ENCODE results near the gene GLYAT.

The GLYAT gene

GRCh38 chr11:58741127-58741526 is 9.4 kb upstream of the GLYAT start:
- no peak overlapping the region for H3K9ac ChIP-seq (ENCODE audit: low read depth, low read length)
- no peaks in the 10 kb centered on the region for H3K27me3 ChIP-seq (ENCODE audit: control insufficient read depth, insufficient read depth, low read length)
- no peak overlapping the region for H3K4me3 ChIP-seq (ENCODE audit: low read length)
- no peaks in the 10 kb centered on the region for H3K4me1 ChIP-seq (ENCODE audit: control insufficient read depth, insufficient read depth, low read length)
- no peaks in the 10 kb centered on the region for H3K36me3 ChIP-seq (ENCODE audit: insufficient read depth, low read length)
- no peaks in the 10 kb centered on the region for H3K9me3 ChIP-seq (replicated peaks; ENCODE audit: low read length)
- no peak overlapping the region for H3K4me2 ChIP-seq (ENCODE audit: low read length)

- no peak overlapping the region for H3K4me3 ChIP-seq (ENCODE audit: low read length)
- no peaks in the 10 kb centered on the region for H3K9me3 ChIP-seq (replicated peaks; ENCODE audit: low read length)
- H3K9ac ChIP-seq (ENCODE audit: low read depth, low read length) = no peak overlapping the region
- H3K4me2 ChIP-seq (ENCODE audit: low read length) = no peak overlapping the region
- no peaks in the 10 kb centered on the region for H3K36me3 ChIP-seq (ENCODE audit: insufficient read depth, low read length)
- peaks cover 2% of the 10 kb centered on the region for H3K27me3 ChIP-seq (ENCODE audit: control insufficient read depth, insufficient read depth, low read length)
- H3K4me1 ChIP-seq (ENCODE audit: control insufficient read depth, insufficient read depth, low read length) = no peaks in the 10 kb centered on the region
Measured at GRCh38 chr11:58740447-58740846, 8.7 kb upstream of the GLYAT start.

- Histone ChIP-seq H3K9ac (ENCODE audit: low read depth, low read length) (no peak overlapping the region), H3K4me1 (ENCODE audit: control insufficient read depth, insufficient read depth, low read length) (no peaks in the 10 kb centered on the region), H3K4me3 (ENCODE audit: low read length) (no peak overlapping the region), H3K4me2 (ENCODE audit: low read length) (no peak overlapping the region), H3K27me3 (ENCODE audit: control insufficient read depth, insufficient read depth, low read length) (peaks cover 2% of the 10 kb centered on the region), H3K36me3 (ENCODE audit: insufficient read depth, low read length) (no peaks in the 10 kb centered on the region), H3K9me3 (replicated peaks; ENCODE audit: low read length) (no peaks in the 10 kb centered on the region)
Measured at GRCh38 chr11:58739725-58740430, 8.1 kb upstream of the GLYAT start.

DNA sequence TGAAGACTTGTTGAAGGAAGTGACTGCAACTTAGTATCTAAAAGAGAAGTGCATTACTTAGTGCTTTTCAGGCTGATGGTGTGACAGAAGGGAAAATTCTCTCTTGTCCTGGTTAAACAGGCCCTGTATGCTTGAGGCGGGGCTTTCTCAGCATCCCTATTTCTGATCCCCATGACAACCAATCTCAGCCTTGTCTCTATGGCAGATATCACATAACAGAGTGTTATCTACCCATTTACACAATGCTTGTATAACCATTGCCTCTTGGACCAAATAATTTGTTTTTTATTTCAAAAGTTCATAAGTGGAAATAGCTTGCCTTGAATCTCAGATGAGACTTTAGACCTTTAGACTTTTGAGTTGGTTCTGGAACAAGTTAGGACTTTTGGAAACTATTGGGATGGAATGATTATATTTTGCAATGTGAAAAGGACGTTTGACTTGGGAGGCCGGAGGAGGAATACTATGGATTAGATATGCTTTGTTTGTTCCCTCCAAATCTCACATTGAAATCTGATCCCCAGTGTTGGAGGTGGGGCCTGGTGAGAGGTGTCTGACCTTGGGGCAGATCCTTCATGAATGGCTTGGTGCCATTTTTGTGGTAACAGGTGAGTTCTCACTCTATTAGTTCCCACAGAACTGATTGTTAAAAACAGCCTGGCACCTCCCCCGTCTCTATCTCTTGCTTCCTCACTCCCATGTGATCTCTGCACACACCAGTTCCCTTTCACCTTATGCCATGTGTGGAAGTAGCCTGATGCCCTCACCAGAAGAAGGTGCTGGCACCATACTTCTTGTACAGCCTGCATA is 3.1 kb upstream of the GLYAT start:
- Histone ChIP-seq H3K27me3 (ENCODE audit: control insufficient read depth, insufficient read depth, low read length) (peaks cover 20% of the 10 kb centered on the region), H3K4me3 (ENCODE audit: low read length) (no peak overlapping the region), H3K4me2 (ENCODE audit: low read length) (no peak overlapping the region), H3K36me3 (ENCODE audit: insufficient read depth, low read length) (no peaks in the 10 kb centered on the region), H3K9ac (ENCODE audit: low read depth, low read length) (no peak overlapping the region), H3K4me1 (ENCODE audit: control insufficient read depth, insufficient read depth, low read length) (no peaks in the 10 kb centered on the region), H3K9me3 (replicated peaks; ENCODE audit: low read length) (no peaks in the 10 kb centered on the region)

DNA sequence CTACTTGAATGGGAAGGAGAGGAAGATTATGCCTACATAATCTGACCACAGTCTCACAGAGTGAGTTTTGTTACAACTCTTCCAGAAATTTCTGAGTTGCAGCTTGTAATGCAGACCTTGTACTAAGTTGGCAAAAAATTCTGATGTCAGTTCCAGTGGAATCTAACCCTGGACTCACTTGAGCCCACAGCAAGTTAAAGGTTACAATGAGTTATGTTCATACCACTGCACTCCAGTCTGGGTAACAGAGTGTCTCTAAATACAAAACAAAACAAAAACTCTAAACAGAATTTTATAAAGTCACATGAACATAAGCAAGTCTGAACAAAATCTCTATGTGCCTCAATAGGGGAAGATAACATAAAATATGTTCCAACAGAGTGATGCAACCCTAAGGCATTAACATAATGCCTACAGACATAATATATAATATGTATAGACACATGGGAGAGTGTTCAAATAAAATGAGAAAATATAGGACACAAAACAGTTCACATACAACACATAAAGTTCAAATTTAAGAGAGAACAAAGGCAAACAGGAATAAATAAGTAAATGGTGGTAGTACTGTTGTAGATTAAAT is 1.1 kb downstream of the GLYAT start:
- H3K36me3 ChIP-seq (ENCODE audit: insufficient read depth, low read length) = no peaks in the 10 kb centered on the region
- no peaks in the 10 kb centered on the region for H3K9me3 ChIP-seq (replicated peaks; ENCODE audit: low read length)
- H3K4me2 ChIP-seq (ENCODE audit: low read length) = no peak overlapping the region
- peaks cover 25% of the 10 kb centered on the region for H3K27me3 ChIP-seq (ENCODE audit: control insufficient read depth, insufficient read depth, low read length)
- no peak overlapping the region for H3K9ac ChIP-seq (ENCODE audit: low read depth, low read length)
- H3K4me3 ChIP-seq (ENCODE audit: low read length) = no peak overlapping the region
- H3K4me1 ChIP-seq (ENCODE audit: control insufficient read depth, insufficient read depth, low read length) = no peaks in the 10 kb centered on the region

GRCh38 chr11:58727415-58727797 is 4.3 kb downstream of the GLYAT start:
- Histone ChIP-seq H3K4me3 (ENCODE audit: low read length) (no peak overlapping the region), H3K4me1 (ENCODE audit: control insufficient read depth, insufficient read depth, low read length) (no peaks in the 10 kb centered on the region), H3K9me3 (replicated peaks; ENCODE audit: low read length) (no peaks in the 10 kb centered on the region), H3K9ac (ENCODE audit: low read depth, low read length) (no peak overlapping the region), H3K36me3 (ENCODE audit: insufficient read depth, low read length) (no peaks in the 10 kb centered on the region), H3K4me2 (ENCODE audit: low read length) (no peak overlapping the region), H3K27me3 (ENCODE audit: control insufficient read depth, insufficient read depth, low read length) (peaks cover 17% of the 10 kb centered on the region)

- Histone ChIP-seq H3K4me1 (ENCODE audit: control insufficient read depth, insufficient read depth, low read length) (no peaks in the 10 kb centered on the region), H3K9ac (ENCODE audit: low read depth, low read length) (no peak overlapping the region), H3K4me3 (ENCODE audit: low read length) (no peak overlapping the region), H3K36me3 (ENCODE audit: insufficient read depth, low read length) (no peaks in the 10 kb centered on the region), H3K9me3 (replicated peaks; ENCODE audit: low read length) (no peaks in the 10 kb centered on the region), H3K4me2 (ENCODE audit: low read length) (no peak overlapping the region), H3K27me3 (ENCODE audit: control insufficient read depth, insufficient read depth, low read length) (peaks cover 11% of the 10 kb centered on the region)
Measured at GRCh38 chr11:58726737-58727414, 4.9 kb downstream of the GLYAT start.

DNA sequence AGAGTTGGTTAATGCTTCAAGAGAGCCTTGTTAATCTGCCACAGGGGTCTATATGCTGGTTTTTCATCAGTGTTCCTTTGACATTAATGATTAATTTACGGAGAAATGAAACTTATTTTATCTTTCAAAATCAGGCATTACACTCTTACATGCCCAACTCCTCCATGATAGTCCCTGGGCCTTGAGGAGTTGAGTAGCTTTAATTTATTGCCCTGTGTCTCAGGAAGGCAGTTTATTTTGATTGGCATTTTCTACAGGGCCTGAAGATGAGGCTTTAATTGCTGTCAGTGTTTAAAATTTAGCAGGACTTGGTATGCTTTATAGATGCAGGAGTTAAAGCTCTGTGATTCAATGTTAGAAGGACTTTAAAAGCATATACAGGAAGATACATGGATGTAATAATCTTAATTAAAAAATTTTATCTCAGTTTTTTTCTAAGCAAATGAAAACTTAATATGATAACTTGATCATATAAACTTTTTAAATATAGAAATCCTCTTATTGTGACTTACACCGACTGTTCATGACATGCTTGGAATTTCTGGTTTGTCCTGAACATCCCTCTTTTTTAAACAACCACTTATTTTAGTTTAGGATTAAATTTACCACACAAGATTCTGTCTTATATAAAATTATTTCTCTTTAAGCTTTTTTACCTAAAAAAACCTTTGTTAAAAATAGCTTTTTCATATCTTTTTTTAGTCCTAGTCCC is 12.2 kb downstream of the GLYAT start:
- Histone ChIP-seq H3K36me3 (ENCODE audit: insufficient read depth, low read length) (no peaks in the 10 kb centered on the region), H3K4me2 (ENCODE audit: low read length) (no peak overlapping the region), H3K9me3 (replicated peaks; ENCODE audit: low read length) (no peaks in the 10 kb centered on the region), H3K4me3 (ENCODE audit: low read length) (no peak overlapping the region), H3K4me1 (ENCODE audit: control insufficient read depth, insufficient read depth, low read length) (no peaks in the 10 kb centered on the region), H3K27me3 (ENCODE audit: control insufficient read depth, insufficient read depth, low read length) (no peaks in the 10 kb centered on the region), H3K9ac (ENCODE audit: low read depth, low read length) (no peak overlapping the region)

DNA sequence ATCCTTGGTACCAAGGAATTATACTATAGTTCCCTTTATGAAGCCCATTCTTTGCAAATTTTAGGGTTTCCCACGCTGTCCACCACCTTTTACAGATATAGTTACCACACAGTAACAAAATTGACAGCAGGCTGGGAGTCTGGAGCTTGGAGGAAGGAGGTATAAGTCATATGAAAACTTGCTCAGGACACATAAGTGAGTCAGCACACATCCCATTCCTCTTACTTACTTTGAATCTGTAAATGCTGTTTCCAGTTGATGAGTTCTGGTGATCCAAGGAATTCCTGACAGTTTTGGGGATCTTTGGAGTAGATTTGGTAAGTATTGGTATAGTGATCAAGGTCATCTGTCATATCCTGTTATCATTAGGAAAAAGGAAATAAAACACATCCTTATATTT is 19.2 kb downstream of the GLYAT start:
- Histone ChIP-seq H3K4me2 (ENCODE audit: low read length) (no peak overlapping the region), H3K4me3 (ENCODE audit: low read length) (no peak overlapping the region), H3K4me1 (ENCODE audit: control insufficient read depth, insufficient read depth, low read length) (no peaks in the 10 kb centered on the region), H3K27me3 (ENCODE audit: control insufficient read depth, insufficient read depth, low read length) (no peaks in the 10 kb centered on the region), H3K36me3 (ENCODE audit: insufficient read depth, low read length) (no peaks in the 10 kb centered on the region), H3K9ac (ENCODE audit: low read depth, low read length) (no peak overlapping the region), H3K9me3 (replicated peaks; ENCODE audit: low read length) (no peaks in the 10 kb centered on the region)

GRCh38 chr11:58711832-58712231 is 19.9 kb downstream of the GLYAT start:
- Histone ChIP-seq H3K4me2 (ENCODE audit: low read length) (no peak overlapping the region), H3K9ac (ENCODE audit: low read depth, low read length) (no peak overlapping the region), H3K4me1 (ENCODE audit: control insufficient read depth, insufficient read depth, low read length) (no peaks in the 10 kb centered on the region), H3K27me3 (ENCODE audit: control insufficient read depth, insufficient read depth, low read length) (no peaks in the 10 kb centered on the region), H3K9me3 (replicated peaks; ENCODE audit: low read length) (no peaks in the 10 kb centered on the region), H3K4me3 (ENCODE audit: low read length) (no peak overlapping the region), H3K36me3 (ENCODE audit: insufficient read depth, low read length) (no peaks in the 10 kb centered on the region)

DNA sequence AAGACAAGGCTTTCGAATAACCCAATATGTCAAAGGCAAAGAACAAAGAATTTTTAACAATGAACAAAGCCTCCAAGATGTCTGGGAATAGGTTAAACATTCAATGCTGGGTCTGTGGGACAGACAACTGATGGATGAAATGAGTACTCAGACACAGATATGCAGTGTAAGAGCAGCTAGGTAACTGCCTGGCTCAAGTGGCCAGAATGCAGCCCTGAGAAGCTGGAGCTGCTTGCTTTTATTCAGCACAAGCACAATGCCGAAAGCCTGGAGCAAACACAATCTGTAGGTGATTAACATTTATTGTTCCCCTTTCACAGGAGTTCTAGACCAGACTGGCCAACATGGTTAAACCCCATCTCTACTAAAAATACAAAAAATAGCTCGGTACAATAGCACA is 24.0 kb downstream of the GLYAT start:
- H3K27me3 ChIP-seq (ENCODE audit: control insufficient read depth, insufficient read depth, low read length) = no peaks in the 10 kb centered on the region
- no peaks in the 10 kb centered on the region for H3K36me3 ChIP-seq (ENCODE audit: insufficient read depth, low read length)
- H3K4me2 ChIP-seq (ENCODE audit: low read length) = no peak overlapping the region
- H3K9ac ChIP-seq (ENCODE audit: low read depth, low read length) = no peak overlapping the region
- H3K4me1 ChIP-seq (ENCODE audit: control insufficient read depth, insufficient read depth, low read length) = no peaks in the 10 kb centered on the region
- H3K4me3 ChIP-seq (ENCODE audit: low read length) = no peak overlapping the region
- no peaks in the 10 kb centered on the region for H3K9me3 ChIP-seq (replicated peaks; ENCODE audit: low read length)

All from skeletal muscle satellite cell (primary cell).